ENCODE measurements around the gene C3orf33. TPM values are rescaled to one million over a fixed set of nuclear protein-coding genes. Genes with fewer than 3 reads are reported as not detected.
A peak's percentile ranks its signal among the peaks of the same experiment; 100 is the strongest.

C3orf33 gene
- total and polyA plus RNA-seq, 2 of the 13 experiments (the other 11 are each of a cell fraction or from before 2014, with no cell fraction given): 9.2 to 12.6 TPM

DNA sequence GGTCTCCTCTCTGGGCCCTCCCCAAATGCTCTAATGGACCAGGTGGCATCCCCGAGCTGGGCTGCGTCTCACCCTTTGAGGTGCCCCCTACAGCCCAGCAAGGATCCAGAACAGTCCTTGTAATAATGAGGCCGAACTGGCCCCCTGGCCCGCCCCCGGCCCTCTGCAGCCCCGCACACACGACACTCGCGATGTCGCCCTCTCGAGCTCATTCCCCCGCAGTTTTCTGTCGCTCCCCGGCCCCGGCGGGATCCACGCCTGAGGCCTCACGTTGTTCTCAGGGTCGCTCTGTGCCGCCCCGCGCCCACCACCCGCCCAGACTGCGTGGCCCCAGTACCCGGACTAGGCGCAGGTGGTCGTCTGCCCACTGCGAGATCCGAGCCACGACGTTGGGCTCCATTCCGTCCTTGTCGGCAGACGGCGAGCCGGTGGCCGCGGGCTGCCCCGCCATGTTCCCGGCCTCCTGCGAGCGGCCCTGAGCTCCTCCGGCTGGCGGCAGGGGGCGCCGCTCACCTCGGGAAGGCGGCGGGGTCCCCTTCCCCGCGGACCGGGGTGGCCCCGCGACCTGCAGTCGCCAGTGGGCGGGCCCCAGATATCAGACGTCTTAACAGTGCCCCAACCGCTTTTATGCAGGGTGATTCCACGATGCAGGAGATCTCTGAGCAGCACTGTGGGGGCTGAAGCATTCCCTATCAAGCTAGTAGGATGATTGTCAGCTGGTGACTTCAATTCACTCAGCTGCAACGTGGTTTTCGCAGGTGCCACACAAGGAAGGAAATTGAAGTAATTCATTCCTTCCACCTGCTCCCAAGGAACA is at the start of gene C3orf33 (continued):
- TF ChIP-seq, protein P1, sequence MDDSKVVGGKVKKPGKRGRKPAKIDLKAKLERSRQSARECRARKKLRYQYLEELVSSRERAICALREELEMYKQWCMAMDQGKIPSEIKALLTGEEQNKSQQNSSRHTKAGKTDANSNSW (CRISPR knock-in tag; IDR thresholded peaks at IDR 0.05; ENCODE audit: borderline replicate concordance): no peak
- peak; percentile 93 for TF ChIP-seq PHF8 (CRISPR knock-in tag; IDR thresholded peaks at IDR 0.05)
- peak; percentile 70 for TF ChIP-seq SP4 (CRISPR knock-in tag; IDR thresholded peaks at IDR 0.05)
- TF ChIP-seq, protein P2, sequence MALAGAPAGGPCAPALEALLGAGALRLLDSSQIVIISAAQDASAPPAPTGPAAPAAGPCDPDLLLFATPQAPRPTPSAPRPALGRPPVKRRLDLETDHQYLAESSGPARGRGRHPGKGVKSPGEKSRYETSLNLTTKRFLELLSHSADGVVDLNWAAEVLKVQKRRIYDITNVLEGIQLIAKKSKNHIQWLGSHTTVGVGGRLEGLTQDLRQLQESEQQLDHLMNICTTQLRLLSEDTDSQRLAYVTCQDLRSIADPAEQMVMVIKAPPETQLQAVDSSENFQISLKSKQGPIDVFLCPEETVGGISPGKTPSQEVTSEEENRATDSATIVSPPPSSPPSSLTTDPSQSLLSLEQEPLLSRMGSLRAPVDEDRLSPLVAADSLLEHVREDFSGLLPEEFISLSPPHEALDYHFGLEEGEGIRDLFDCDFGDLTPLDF (CRISPR knock-in tag; IDR thresholded peaks at IDR 0.05): 0 out of 2 replicates have a peak, but pooled peaks have one; percentile 48
- no peak for TF ChIP-seq U2AF1 (optimal IDR thresholded peaks at IDR 0.05; ENCODE audit: low read depth, low read length)
- TF ChIP-seq, protein P3, sequence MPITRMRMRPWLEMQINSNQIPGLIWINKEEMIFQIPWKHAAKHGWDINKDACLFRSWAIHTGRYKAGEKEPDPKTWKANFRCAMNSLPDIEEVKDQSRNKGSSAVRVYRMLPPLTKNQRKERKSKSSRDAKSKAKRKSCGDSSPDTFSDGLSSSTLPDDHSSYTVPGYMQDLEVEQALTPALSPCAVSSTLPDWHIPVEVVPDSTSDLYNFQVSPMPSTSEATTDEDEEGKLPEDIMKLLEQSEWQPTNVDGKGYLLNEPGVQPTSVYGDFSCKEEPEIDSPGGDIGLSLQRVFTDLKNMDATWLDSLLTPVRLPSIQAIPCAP (CRISPR knock-in tag; IDR thresholded peaks at IDR 0.05; ENCODE audit: low read depth): 0 out of 2 replicates have a peak, but pooled peaks have one; percentile 32
- TF ChIP-seq ZNF354B (CRISPR knock-in tag; IDR thresholded peaks at IDR 0.05): no peak
- peak; percentile 68 for TF ChIP-seq PTBP1 (IDR thresholded peaks at IDR 0.05; ENCODE audit: low read depth, low read length, poor library complexity, severe bottlenecking)
- TF ChIP-seq, protein P4, sequence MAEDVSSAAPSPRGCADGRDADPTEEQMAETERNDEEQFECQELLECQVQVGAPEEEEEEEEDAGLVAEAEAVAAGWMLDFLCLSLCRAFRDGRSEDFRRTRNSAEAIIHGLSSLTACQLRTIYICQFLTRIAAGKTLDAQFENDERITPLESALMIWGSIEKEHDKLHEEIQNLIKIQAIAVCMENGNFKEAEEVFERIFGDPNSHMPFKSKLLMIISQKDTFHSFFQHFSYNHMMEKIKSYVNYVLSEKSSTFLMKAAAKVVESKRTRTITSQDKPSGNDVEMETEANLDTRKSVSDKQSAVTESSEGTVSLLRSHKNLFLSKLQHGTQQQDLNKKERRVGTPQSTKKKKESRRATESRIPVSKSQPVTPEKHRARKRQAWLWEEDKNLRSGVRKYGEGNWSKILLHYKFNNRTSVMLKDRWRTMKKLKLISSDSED (CRISPR knock-in tag; IDR thresholded peaks at IDR 0.05): no peak
- peak; percentile 54; the same call in 1 of the 2 replicates for TF ChIP-seq ARNT2 (CRISPR knock-in tag; IDR thresholded peaks at IDR 0.05; ENCODE audit: low read depth)
- peak; percentile 84; the same call in 1 of the 2 replicates for TF ChIP-seq ZIK1 (CRISPR knock-in tag; IDR thresholded peaks at IDR 0.05; ENCODE audit: borderline replicate concordance, low read depth)
- TF ChIP-seq, protein P5, sequence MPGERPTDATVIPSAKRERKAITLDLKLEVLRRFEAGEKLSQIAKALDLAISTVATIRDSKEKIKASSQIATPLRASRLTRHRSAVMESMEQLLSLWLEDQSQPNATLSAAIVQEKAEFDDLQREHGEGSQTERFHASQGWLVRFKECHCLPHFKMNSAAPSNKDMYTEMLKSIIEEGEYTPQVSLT (CRISPR knock-in tag; IDR thresholded peaks at IDR 0.05; ENCODE audit: borderline replicate concordance, low read depth): no peak
- TF ChIP-seq, protein P6, sequence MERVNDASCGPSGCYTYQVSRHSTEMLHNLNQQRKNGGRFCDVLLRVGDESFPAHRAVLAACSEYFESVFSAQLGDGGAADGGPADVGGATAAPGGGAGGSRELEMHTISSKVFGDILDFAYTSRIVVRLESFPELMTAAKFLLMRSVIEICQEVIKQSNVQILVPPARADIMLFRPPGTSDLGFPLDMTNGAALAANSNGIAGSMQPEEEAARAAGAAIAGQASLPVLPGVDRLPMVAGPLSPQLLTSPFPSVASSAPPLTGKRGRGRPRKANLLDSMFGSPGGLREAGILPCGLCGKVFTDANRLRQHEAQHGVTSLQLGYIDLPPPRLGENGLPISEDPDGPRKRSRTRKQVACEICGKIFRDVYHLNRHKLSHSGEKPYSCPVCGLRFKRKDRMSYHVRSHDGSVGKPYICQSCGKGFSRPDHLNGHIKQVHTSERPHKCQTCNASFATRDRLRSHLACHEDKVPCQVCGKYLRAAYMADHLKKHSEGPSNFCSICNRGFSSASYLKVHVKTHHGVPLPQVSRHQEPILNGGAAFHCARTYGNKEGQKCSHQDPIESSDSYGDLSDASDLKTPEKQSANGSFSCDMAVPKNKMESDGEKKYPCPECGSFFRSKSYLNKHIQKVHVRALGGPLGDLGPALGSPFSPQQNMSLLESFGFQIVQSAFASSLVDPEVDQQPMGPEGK (CRISPR knock-in tag; IDR thresholded peaks at IDR 0.05): no peak
- peak; percentile 60; the same call in 1 of the 2 replicates for TF ChIP-seq ERF (CRISPR knock-in tag; IDR thresholded peaks at IDR 0.05)
- TF ChIP-seq, protein P7, sequence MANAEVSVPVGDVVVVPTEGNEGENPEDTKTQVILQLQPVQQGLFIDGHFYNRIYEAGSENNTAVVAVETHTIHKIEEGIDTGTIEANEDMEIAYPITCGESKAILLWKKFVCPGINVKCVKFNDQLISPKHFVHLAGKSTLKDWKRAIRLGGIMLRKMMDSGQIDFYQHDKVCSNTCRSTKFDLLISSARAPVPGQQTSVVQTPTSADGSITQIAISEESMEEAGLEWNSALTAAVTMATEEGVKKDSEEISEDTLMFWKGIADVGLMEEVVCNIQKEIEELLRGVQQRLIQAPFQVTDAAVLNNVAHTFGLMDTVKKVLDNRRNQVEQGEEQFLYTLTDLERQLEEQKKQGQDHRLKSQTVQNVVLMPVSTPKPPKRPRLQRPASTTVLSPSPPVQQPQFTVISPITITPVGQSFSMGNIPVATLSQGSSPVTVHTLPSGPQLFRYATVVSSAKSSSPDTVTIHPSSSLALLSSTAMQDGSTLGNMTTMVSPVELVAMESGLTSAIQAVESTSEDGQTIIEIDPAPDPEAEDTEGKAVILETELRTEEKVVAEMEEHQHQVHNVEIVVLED (CRISPR knock-in tag; IDR thresholded peaks at IDR 0.05; ENCODE audit: borderline replicate concordance): 0 out of 2 replicates have a peak, but pooled peaks have one; percentile 24
- TF ChIP-seq ZNF644 (CRISPR knock-in tag; IDR thresholded peaks at IDR 0.05; ENCODE audit: low read depth): no peak
- TF ChIP-seq CHD4 (IDR thresholded peaks at IDR 0.05; ENCODE audit: borderline replicate concordance, low read length): no peak
- TF ChIP-seq GFI1 (CRISPR knock-in tag; IDR thresholded peaks at IDR 0.05; ENCODE audit: borderline replicate concordance): no peak
- 0 out of 2 replicates have a peak, but pooled peaks have one; percentile 10 for TF ChIP-seq ZNF557 (CRISPR knock-in tag; IDR thresholded peaks at IDR 0.05)
- peak; percentile 51; the same call in 1 of the 2 replicates for TF ChIP-seq ZSCAN25 (CRISPR knock-in tag; IDR thresholded peaks at IDR 0.05)
- TF ChIP-seq RFXAP (CRISPR knock-in tag; IDR thresholded peaks at IDR 0.05; ENCODE audit: borderline replicate concordance): peak; percentile 79; the same call in 1 of the 2 replicates

Measured in HepG2 (cell line).